ENCODE data around the gene SHISA9. TPM values are rescaled to one million over a fixed set of nuclear protein-coding genes. Genes with fewer than 3 reads are reported as not detected.

Gene SHISA9
- total and polyA plus RNA-seq, 7 donors: under 0.01 to 8.6 (median 3.1) TPM

- no peaks in the 10 kb centered on the region for H3K36me3 ChIP-seq
- DNase-seq: no peak
- H3K4me1 ChIP-seq: no peaks in the 10 kb centered on the region
- no peak for TF ChIP-seq POLR2A (IDR thresholded peaks at IDR 0.05)
- no peak for TF ChIP-seq CTCF (IDR thresholded peaks at IDR 0.05)
- no peak for TF ChIP-seq POLR2AphosphoS5 (IDR thresholded peaks at IDR 0.05)
- TF ChIP-seq EP300 (IDR thresholded peaks at IDR 0.05): no peak
- intact Hi-C loops (cut with DNase I): no loop called here
- no peak overlapping the region for H3K4me3 ChIP-seq
- no peaks in the 10 kb centered on the region for H3K27me3 ChIP-seq
- no peaks in the 10 kb centered on the region for H3K9me3 ChIP-seq
- WGBS, 2 donors: 85 to 90% methylated on average over 3 of the region's 3 CpGs
- no peak overlapping the region for H3K27ac ChIP-seq
These were observed 179.1 kb downstream of the SHISA9 start for GRCh38 chr16:13080531-13080930.

- Histone ChIP-seq H3K27ac (no peak overlapping the region), H3K4me3 (no peak overlapping the region), H3K27me3 (no peaks in the 10 kb centered on the region), H3K4me1 (no peaks in the 10 kb centered on the region), H3K36me3 (no peaks in the 10 kb centered on the region), H3K9me3 (no peaks in the 10 kb centered on the region)
- TF ChIP-seq POLR2AphosphoS5 (IDR thresholded peaks at IDR 0.05): no peak
- no peak for TF ChIP-seq CTCF (IDR thresholded peaks at IDR 0.05)
- no peak for TF ChIP-seq POLR2A (IDR thresholded peaks at IDR 0.05)
- TF ChIP-seq EP300 (IDR thresholded peaks at IDR 0.05): no peak
- DNase-seq: no peak
- intact Hi-C loops (cut with DNase I): no loop called here
- whole genome bisulfite sequencing, 2 donors: 83 to 84% methylated on average over 5 of the region's 5 CpGs
These were observed 180.5 kb downstream of the SHISA9 start for GRCh38 chr16:13081825-13082331.

- Histone ChIP-seq H3K27me3 (no peaks in the 10 kb centered on the region), H3K27ac (no peak overlapping the region), H3K9me3 (peaks cover 0 to 2% (median 0%) of the 10 kb centered on the region in 4 donors), H3K4me1 (no peaks in the 10 kb centered on the region), H3K36me3 (no peaks in the 10 kb centered on the region), H3K4me3 (no peak overlapping the region)
- DNase-seq: no peak
- intact Hi-C loops (cut with DNase I): no loop called here
- TF ChIP-seq POLR2AphosphoS5 (IDR thresholded peaks at IDR 0.05): no peak
- TF ChIP-seq EP300 (IDR thresholded peaks at IDR 0.05): no peak
- no peak for TF ChIP-seq POLR2A (IDR thresholded peaks at IDR 0.05)
- TF ChIP-seq CTCF (IDR thresholded peaks at IDR 0.05): no peak
- 32 to 51% methylated on average over 5 of the region's 5 CpGs for WGBS, 2 donors
These were observed 182.3 kb downstream of the SHISA9 start for GRCh38 chr16:13083681-13084080.

- peaks cover 0 to 2% (median 0%) of the 10 kb centered on the region in 4 donors for H3K9me3 ChIP-seq
- DNase-seq: no peak
- no peak overlapping the region for H3K4me3 ChIP-seq
- H3K36me3 ChIP-seq: no peaks in the 10 kb centered on the region
- no peaks in the 10 kb centered on the region for H3K4me1 ChIP-seq
- 27 to 58% methylated on average over 2 of the region's 2 CpGs for WGBS, 2 donors
- no peaks in the 10 kb centered on the region for H3K27me3 ChIP-seq
- TF ChIP-seq CTCF (IDR thresholded peaks at IDR 0.05) (no peak), POLR2AphosphoS5 (IDR thresholded peaks at IDR 0.05) (no peak), POLR2A (IDR thresholded peaks at IDR 0.05) (no peak), EP300 (IDR thresholded peaks at IDR 0.05) (no peak)
- intact Hi-C loops (cut with DNase I): no loop called here
- H3K27ac ChIP-seq: no peak overlapping the region
These were observed 182.9 kb downstream of the SHISA9 start for GRCh38 chr16:13084331-13084730.

GRCh38 chr16:13093661-13094060, 192.3 kb downstream of the SHISA9 start:
- intact Hi-C loops (cut with DNase I): no loop called here
- TF ChIP-seq CTCF (IDR thresholded peaks at IDR 0.05) (no peak), EP300 (IDR thresholded peaks at IDR 0.05) (no peak), POLR2A (IDR thresholded peaks at IDR 0.05) (no peak), POLR2AphosphoS5 (IDR thresholded peaks at IDR 0.05) (no peak)
- 48 to 49% methylated on average over 7 of the region's 7 CpGs for WGBS, 2 donors
- Histone ChIP-seq H3K27ac (no peak overlapping the region), H3K4me3 (no peak overlapping the region), H3K36me3 (no peaks in the 10 kb centered on the region), H3K27me3 (no peaks in the 10 kb centered on the region), H3K9me3 (peaks cover 0 to 4% (median 0%) of the 10 kb centered on the region in 4 donors), H3K4me1 (no peaks in the 10 kb centered on the region)
- DNase-seq: no peak
